Mammary epithelial cell (primary cell): ENCODE data around the gene PRKN.

Source experiments
- CTCF ChIP-seq, 2 donors: IDR thresholded peaks in 1 of 2; conservative IDR thresholded peaks in 1 of 2; 2 replicates each; pipeline ENCODE4 v1.5.1; 2011 to 2012; ENCODE audit warnings: inconsistent platforms in 2 of 2, low read length in 2 of 2, mild to moderate bottlenecking in 2 of 2, control low read depth in 1 of 2, low read depth in 1 of 2; ENCODE audit not compliant: insufficient read depth in 1 of 2; ENCODE audit errors: extremely low read depth in 1 of 2
- EZH2 ChIP-seq: IDR thresholded peaks from 2 replicates; pipeline ENCODE4 v1.6.1; 2012; ENCODE audit warnings: low read length, inconsistent platforms, borderline replicate concordance

GRCh38 chr6:162698440-162698839 lies 29.1 kb downstream of the PRKN start:
- TF ChIP-seq CTCF (conservative IDR thresholded peaks at IDR 0.05 in 1 of 2, IDR thresholded peaks at IDR 0.05 in 1 of 2; ENCODE audit: extremely low read depth in 1 of 2, insufficient read depth in 1 of 2, low read depth in 1 of 2, low read length in 2 of 2): no peak
- TF ChIP-seq EZH2: no peak
